Measurements from ENCODE around the gene KCNH8.

Gene KCNH8

GRCh38 chr3:19574268-19574667 lies 426.0 kb downstream of the KCNH8 start:
- no peak for TF ChIP-seq FOXM1 (IDR thresholded peaks at IDR 0.05; ENCODE audit: borderline replicate concordance, low read depth)

- TF ChIP-seq YY1 (IDR thresholded peaks at IDR 0.05; ENCODE audit: low read depth) (no peak), FOXM1 (IDR thresholded peaks at IDR 0.05; ENCODE audit: borderline replicate concordance, low read depth) (no peak), CEBPB (IDR thresholded peaks at IDR 0.05) (no peak), NFIC (IDR thresholded peaks at IDR 0.05) (no peak), ZBTB7A (IDR thresholded peaks at IDR 0.05; ENCODE audit: low read depth) (no peak), REST (IDR thresholded peaks at IDR 0.05; ENCODE audit: low read depth) (no peak), TAF1 (IDR thresholded peaks at IDR 0.05; ENCODE audit: low read depth) (no peak), EGR1 (IDR thresholded peaks at IDR 0.05) (no peak), CREB1 (IDR thresholded peaks at IDR 0.05; ENCODE audit: low read depth) (no peak), USF1 (IDR thresholded peaks at IDR 0.05) (no peak), TEAD4 (IDR thresholded peaks at IDR 0.05) (no peak), MAX (IDR thresholded peaks at IDR 0.05) (no peak), EP300 (IDR thresholded peaks at IDR 0.05; ENCODE audit: borderline replicate concordance) (no peak), RAD21 (IDR thresholded peaks at IDR 0.05; ENCODE audit: low read depth) (no peak)
Measured at GRCh38 chr3:19576343-19576742, 428.0 kb downstream of the KCNH8 start.
